ENCODE measurements around the gene IL17RC. TPM values are rescaled to one million over a fixed set of nuclear protein-coding genes. Genes with fewer than 3 reads are reported as not detected.

IL17RC gene
- total RNA-seq, 1 donor from 2014 or later, result 3.1 TPM

GRCh38 chr3:9944271-9944670 is 27.4 kb downstream of the IL17RC start:
- H3K27me3 Mint-ChIP-seq (ENCODE audit: insufficient read depth, low read depth), result peaks cover 9% of the 10 kb centered on the region
- H3K4me1 Mint-ChIP-seq, result peaks cover 3% of the 10 kb centered on the region
- H3K36me3 Mint-ChIP-seq, result peaks cover 6% of the 10 kb centered on the region
- no peak overlapping the region for H3K4me3 Mint-ChIP-seq
- Histone ChIP-seq H3K4me1 (peaks cover 6% of the 10 kb centered on the region), H3F3A (ENCODE audit: low read depth) (peaks cover 23% of the 10 kb centered on the region), H3K9ac (no peak overlapping the region), H3K9me3 (ENCODE audit: low read depth) (no peaks in the 10 kb centered on the region), H3K27ac (no peak overlapping the region), H3K36me3 (no peaks in the 10 kb centered on the region), H3K27me3 (peaks cover 5% of the 10 kb centered on the region), H4K20me1 (ENCODE audit: low read depth) (peaks cover 8% of the 10 kb centered on the region), H3K4me2 (no peak overlapping the region), H2AFZ (replicated peaks) (no peak overlapping the region), H3K4me3 (no peak overlapping the region), H3K79me2 (ENCODE audit: low read depth) (no peaks in the 10 kb centered on the region)
- H3K27ac Mint-ChIP-seq, result peak overlapping the region; percentile 30
- no peak for DNase-seq (ENCODE audit: low spot score)
- no peaks in the 10 kb centered on the region for H3K9me3 Mint-ChIP-seq
- no peak for TF ChIP-seq EZH2 (IDR thresholded peaks at IDR 0.05)
- no peak for TF ChIP-seq EZH2phosphoT487 (IDR thresholded peaks at IDR 0.05)
- TF ChIP-seq CTCF (IDR thresholded peaks at IDR 0.05), result no peak

GRCh38 chr3:9945358-9945757 is 28.5 kb downstream of the IL17RC start:
- Mint-ChIP-seq H3K36me3 (peaks cover 6% of the 10 kb centered on the region), H3K27me3 (ENCODE audit: insufficient read depth, low read depth) (peaks cover 9% of the 10 kb centered on the region), H3K4me3 (peak overlapping the region; percentile 72), H3K4me1 (no peaks in the 10 kb centered on the region), H3K27ac (no peak overlapping the region), H3K9me3 (no peaks in the 10 kb centered on the region)
- H3K9me3 ChIP-seq (ENCODE audit: low read depth), result no peaks in the 10 kb centered on the region
- peaks cover 6% of the 10 kb centered on the region for H3K4me1 ChIP-seq
- DNase-seq (ENCODE audit: low spot score), result no peak
- H3K79me2 ChIP-seq (ENCODE audit: low read depth), result no peaks in the 10 kb centered on the region
- peaks cover 5% of the 10 kb centered on the region for H3K27me3 ChIP-seq
- peaks cover 23% of the 10 kb centered on the region for H3F3A ChIP-seq (ENCODE audit: low read depth)
- no peak for TF ChIP-seq EZH2phosphoT487 (IDR thresholded peaks at IDR 0.05)
- no peak for TF ChIP-seq CTCF (IDR thresholded peaks at IDR 0.05)
- TF ChIP-seq EZH2 (IDR thresholded peaks at IDR 0.05), result no peak
- H3K4me3 ChIP-seq, result peak overlapping the region; percentile 59
- H4K20me1 ChIP-seq (ENCODE audit: low read depth), result peaks cover 12% of the 10 kb centered on the region
- no peak overlapping the region for H3K9ac ChIP-seq
- no peaks in the 10 kb centered on the region for H3K36me3 ChIP-seq
- no peak overlapping the region for H3K4me2 ChIP-seq
- H3K27ac ChIP-seq, result no peak overlapping the region
- H2AFZ ChIP-seq (replicated peaks), result no peak overlapping the region

GRCh38 chr3:9946112-9947024 is 29.5 kb downstream of the IL17RC start:
- DNase-seq (ENCODE audit: low spot score), result peak; percentile 95
- no peak for TF ChIP-seq EZH2phosphoT487 (IDR thresholded peaks at IDR 0.05)
- TF ChIP-seq EZH2 (IDR thresholded peaks at IDR 0.05), result no peak
- peak; percentile 71 for TF ChIP-seq CTCF (IDR thresholded peaks at IDR 0.05)
- Histone ChIP-seq H4K20me1 (ENCODE audit: low read depth) (peaks cover 16% of the 10 kb centered on the region), H3K27me3 (peaks cover 5% of the 10 kb centered on the region), H3K4me1 (peaks cover 8% of the 10 kb centered on the region), H3K4me3 (peak overlapping the region; percentile 59), H3K4me2 (peak overlapping the region; percentile 91), H2AFZ (replicated peaks) (peak overlapping the region; percentile 85), H3K79me2 (ENCODE audit: low read depth) (no peaks in the 10 kb centered on the region), H3F3A (ENCODE audit: low read depth) (peaks cover 26% of the 10 kb centered on the region), H3K9ac (no peak overlapping the region), H3K36me3 (no peaks in the 10 kb centered on the region), H3K27ac (no peak overlapping the region), H3K9me3 (ENCODE audit: low read depth) (no peaks in the 10 kb centered on the region)
- Mint-ChIP-seq H3K9me3 (no peaks in the 10 kb centered on the region), H3K27me3 (ENCODE audit: insufficient read depth, low read depth) (peaks cover 9% of the 10 kb centered on the region), H3K27ac (no peak overlapping the region), H3K4me3 (peak overlapping the region; percentile 83), H3K4me1 (no peaks in the 10 kb centered on the region), H3K36me3 (peaks cover 3% of the 10 kb centered on the region)
